ENCODE results near the gene RC3H2.

DNA sequence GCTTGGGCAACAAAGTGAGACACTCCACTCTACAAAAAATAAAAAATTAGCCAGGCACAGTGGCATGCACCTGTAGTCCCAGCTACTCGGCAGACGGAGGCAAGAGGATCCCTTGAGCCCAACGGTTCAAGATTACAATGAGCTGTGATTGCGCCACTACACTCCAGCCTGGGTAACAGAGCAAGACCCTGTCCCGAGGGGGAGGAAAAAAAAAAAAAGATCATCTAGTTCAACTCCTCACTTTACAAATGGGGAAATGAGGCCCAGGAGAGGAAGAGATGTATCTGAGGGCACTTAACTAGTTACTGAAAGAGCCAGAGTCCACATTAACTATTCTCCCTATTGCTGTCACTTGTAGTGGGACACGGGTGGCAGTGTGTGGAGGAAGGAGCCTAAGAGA, 90.6 kb downstream of the RC3H2 start:
- TF ChIP-seq, protein P1, sequence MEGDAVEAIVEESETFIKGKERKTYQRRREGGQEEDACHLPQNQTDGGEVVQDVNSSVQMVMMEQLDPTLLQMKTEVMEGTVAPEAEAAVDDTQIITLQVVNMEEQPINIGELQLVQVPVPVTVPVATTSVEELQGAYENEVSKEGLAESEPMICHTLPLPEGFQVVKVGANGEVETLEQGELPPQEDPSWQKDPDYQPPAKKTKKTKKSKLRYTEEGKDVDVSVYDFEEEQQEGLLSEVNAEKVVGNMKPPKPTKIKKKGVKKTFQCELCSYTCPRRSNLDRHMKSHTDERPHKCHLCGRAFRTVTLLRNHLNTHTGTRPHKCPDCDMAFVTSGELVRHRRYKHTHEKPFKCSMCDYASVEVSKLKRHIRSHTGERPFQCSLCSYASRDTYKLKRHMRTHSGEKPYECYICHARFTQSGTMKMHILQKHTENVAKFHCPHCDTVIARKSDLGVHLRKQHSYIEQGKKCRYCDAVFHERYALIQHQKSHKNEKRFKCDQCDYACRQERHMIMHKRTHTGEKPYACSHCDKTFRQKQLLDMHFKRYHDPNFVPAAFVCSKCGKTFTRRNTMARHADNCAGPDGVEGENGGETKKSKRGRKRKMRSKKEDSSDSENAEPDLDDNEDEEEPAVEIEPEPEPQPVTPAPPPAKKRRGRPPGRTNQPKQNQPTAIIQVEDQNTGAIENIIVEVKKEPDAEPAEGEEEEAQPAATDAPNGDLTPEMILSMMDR (conservative IDR thresholded peaks at IDR 0.05 in 1 of 2, IDR thresholded peaks at IDR 0.05 in 1 of 2; ENCODE audit: low read depth in 1 of 2, low read length in 2 of 2) = no peak
- TF ChIP-seq EZH2 (IDR thresholded peaks at IDR 0.05; ENCODE audit: low read length, missing control alignments) = no peak
